CD14-positive monocyte (primary cell): ENCODE measurements around the gene HES2. TPM values are rescaled to one million over a fixed set of nuclear protein-coding genes. Genes with fewer than 3 reads are reported as not detected.

Source experiments
- DNase-seq, 3 donors: peaks; one replicate each; pipeline ENCODE4 v3.0.0-alpha.2; 2011 to 2022
- H2AFZ ChIP-seq: 2 replicates; pipeline ENCODE4 v1.6.0; 2012; ENCODE audit warnings: mild to moderate bottlenecking, low read depth, low read length, inconsistent platforms; ENCODE audit not compliant: insufficient read depth, poor library complexity, severe bottlenecking
- H3K27ac ChIP-seq, 2 donors: 1 replicate in 1 of 2; 2 replicates in 1 of 2; pipeline ENCODE4 v1.5.1; 2012 to 2013; ENCODE audit warnings: low read length in 2 of 2, control low read depth in 1 of 2, inconsistent platforms in 1 of 2, low read depth in 1 of 2, mild to moderate bottlenecking in 1 of 2
- H3K27me3 ChIP-seq, 2 donors: one replicate each; pipeline versions ENCODE4 v1.6.0 to v1.6.1; 2011 to 2013; ENCODE audit warnings: low read length in 2 of 2; ENCODE audit not compliant: control insufficient read depth in 2 of 2, insufficient read depth in 2 of 2
- H3K36me3 ChIP-seq, 2 donors: replicated peaks in 1 of 2; 1 replicate in 1 of 2; 2 replicates in 1 of 2; pipeline versions ENCODE4 v1.5.1 to v1.6.1; 2012 to 2013; ENCODE audit warnings: low read length in 2 of 2, control low read depth in 1 of 2, inconsistent platforms in 1 of 2, mild to moderate bottlenecking in 1 of 2; ENCODE audit not compliant: insufficient read depth in 2 of 2, control insufficient read depth in 1 of 2
- H3K4me1 ChIP-seq, 2 donors: 1 replicate in 1 of 2; 2 replicates in 1 of 2; pipeline versions ENCODE4 v1.5.1 to v1.6.1; 2012 to 2013; ENCODE audit warnings: low read length in 2 of 2, control low read depth in 1 of 2, inconsistent platforms in 1 of 2, mild to moderate bottlenecking in 1 of 2, moderate library complexity in 1 of 2; ENCODE audit not compliant: insufficient read depth in 2 of 2, control insufficient read depth in 1 of 2
- H3K4me2 ChIP-seq: replicated peaks from 2 replicates; pipeline ENCODE3; 2012; ENCODE audit warnings: low read length, moderate library complexity, mild to moderate bottlenecking; ENCODE audit not compliant: poor library complexity, severe bottlenecking; ENCODE audit errors: extremely low read depth
- H3K4me3 ChIP-seq, 3 experiments: fragments of 200-600 bp in 1 of 3; sonication (generic) in 1 of 3; replicated peaks in 1 of 3; 1 replicate in 2 of 3; 2 replicates in 1 of 3; pipeline ENCODE4 v1.5.1; 2011 to 2013; ENCODE audit warnings: low read length in 3 of 3, mild to moderate bottlenecking in 3 of 3, control low read depth in 2 of 3, low read depth in 2 of 3, inconsistent platforms in 1 of 3, moderate library complexity in 1 of 3
- H3K79me2 ChIP-seq: 2 replicates; pipeline ENCODE4 v1.6.0; 2012; ENCODE audit warnings: mild to moderate bottlenecking, control low read depth, inconsistent platforms, low read length, moderate library complexity; ENCODE audit not compliant: insufficient read depth
- H3K9ac ChIP-seq: 2 replicates; pipeline ENCODE4 v1.6.0; 2017; ENCODE audit warnings: low read length, mild to moderate bottlenecking; ENCODE audit not compliant: insufficient read depth, poor library complexity, severe bottlenecking
- H3K9me3 ChIP-seq, 2 donors: replicated peaks in 1 of 2; 1 replicate in 1 of 2; 2 replicates in 1 of 2; pipeline versions ENCODE4 v1.5.1 to v1.6.1; 2012 to 2013; ENCODE audit warnings: low read length in 2 of 2, control low read depth in 1 of 2; ENCODE audit not compliant: control insufficient read depth in 1 of 2, insufficient read depth in 1 of 2
- H4K20me1 ChIP-seq: 2 replicates; pipeline ENCODE4 v1.6.0; 2012; ENCODE audit warnings: mild to moderate bottlenecking, low read length, control low read depth, moderate library complexity; ENCODE audit not compliant: insufficient read depth
- H3K27ac Mint-ChIP-seq, 7 donors: one replicate each; pipeline ENCODE4 v1.8.0; 2020; ENCODE audit warnings: mild to moderate bottlenecking in 7 of 7, mixed read lengths in 7 of 7, moderate library complexity in 6 of 7, inconsistent platforms in 2 of 7
- H3K27me3 Mint-ChIP-seq, 3 donors: one replicate each; pipeline ENCODE4 v1.8.0; 2021 to 2022; ENCODE audit warnings: low read depth in 3 of 3, mild to moderate bottlenecking in 3 of 3, mixed read lengths in 3 of 3, moderate library complexity in 3 of 3, inconsistent platforms in 1 of 3
- H3K36me3 Mint-ChIP-seq, 2 donors: one replicate each; pipeline ENCODE4 v1.8.0; 2020; ENCODE audit warnings: mixed read lengths in 2 of 2, inconsistent platforms in 1 of 2, mild to moderate bottlenecking in 1 of 2
- H3K4me1 Mint-ChIP-seq: one replicate; pipeline ENCODE4 v1.8.0; 2020; ENCODE audit warnings: mild to moderate bottlenecking, mixed read lengths
- H3K4me3 Mint-ChIP-seq, 2 donors: one replicate each; pipeline ENCODE4 v1.8.0; 2020; ENCODE audit warnings: mild to moderate bottlenecking in 2 of 2, mixed read lengths in 2 of 2, moderate library complexity in 1 of 2
- H3K9me3 Mint-ChIP-seq, 7 donors: one replicate each; pipeline ENCODE4 v1.8.0; 2020 to 2022; ENCODE audit warnings: mixed read lengths in 7 of 7, mild to moderate bottlenecking in 6 of 7, moderate library complexity in 6 of 7, inconsistent platforms in 2 of 7
- CTCF ChIP-seq: fragments of 200-600 bp; IDR thresholded peaks from one replicate; pipeline ENCODE4 v1.8.0; 2022; ENCODE audit warnings: antibody characterized with exemption, mild to moderate bottlenecking
- whole genome bisulfite sequencing: methylation state at CpG from one replicate; pipeline ENCODE4 v1.1.5; 2013; ENCODE audit warnings: missing lambda C conversion rate; ENCODE audit not compliant: insufficient coverage; 5-methylcytosine and 5-hydroxymethylcytosine counted together
- intact Hi-C, 2 donors: fragments of 100-400 bp; cut with micrococcal nuclease; formaldehyde crosslinking; loops; one replicate each; pipeline versions ENCODE4 v1.15.0 to v1.15.1; 2023
- polyA plus RNA-seq, 3 donors: library from polyadenylated mRNA; depleted of rRNA in 1 of 3; unstranded in 2 of 3; stranded (reverse) in 1 of 3; fragments of 300-500 nt in 2 of 3; fragments of >200 nt in 1 of 3; fragmentation: Illumina TruSeq in 2 of 3; gene quantifications; 1 replicate in 2 of 3; 2 replicates in 1 of 3; pipeline ENCODE4 v1.2.3, GENCODE V29; 2012 to 2021

HES2 gene
- polyA plus RNA-seq, 3 donors = not detected

GRCh38 chr1:6393400-6394187 lies 26.1 kb downstream of the HES2 start, which contains the start of gene ACOT7:
Gene ACOT7, minus strand, starts transcription at chr1:6393767. Its CDS starts 368 bp downstream, at chr1:6393399.
- Mint-ChIP-seq H3K9me3 (peaks cover 0 to 3% (median 0%) of the 10 kb centered on the region in 7 donors), H3K27ac (peak within 1 kb of the TSS; percentile 92 to 95 (median 94))
- H3K9ac ChIP-seq = peak within 1 kb of the TSS; percentile 76

More at GRCh38 chr1:6393400-6394187, 26.1 kb downstream of the HES2 start, which contains the start of gene ACOT7:
- H3K4me1 Mint-ChIP-seq = peaks cover 25% of the 10 kb centered on the region
- H3K4me2 ChIP-seq = peak within 1 kb of the TSS; percentile 82
- H3K36me3 Mint-ChIP-seq = no peaks in the 10 kb centered on the region
- peak within 1 kb of the TSS; percentile 84 to 90 for H3K27ac ChIP-seq
- no peaks in the 10 kb centered on the region for H3K9me3 ChIP-seq
- H3K4me3 ChIP-seq = peak within 1 kb of the TSS; percentile 44 to 77 (median 50)
- TF ChIP-seq CTCF = no peak
- peaks cover 10 to 20% (median 17%) of the 10 kb centered on the region in 3 donors for H3K27me3 Mint-ChIP-seq
- under 1% methylated on average over 62 of the region's 87 CpGs for WGBS
- H3K36me3 ChIP-seq = no peaks in the 10 kb centered on the region
- H2AFZ ChIP-seq = peak within 1 kb of the TSS; percentile 81
- peak; percentile 73 to 76 (median 75) for DNase-seq
- H4K20me1 ChIP-seq = peaks cover 3% of the 10 kb centered on the region
- H3K4me3 Mint-ChIP-seq = peak within 1 kb of the TSS; percentile 81 to 90
- H3K4me1 ChIP-seq = peaks cover 18 to 24% of the 10 kb centered on the region in 2 donors
- H3K27me3 ChIP-seq = peaks cover 0 to 9% of the 10 kb centered on the region in 2 donors
- intact Hi-C loops = loop anchor here in 1 of 2 donors (1.0 to 10.0 kb wide), 4 partner anchors 9 to 399 kb away; partner anchors contain the start of genes HES3, NOL9, NPHP4 and TAS1R1
- H3K79me2 ChIP-seq = no peaks in the 10 kb centered on the region
